Gastroesophageal sphincter (tissue), 4 donors: ENCODE results near the gene ADAMTS2. TPM values are rescaled to one million over a fixed set of nuclear protein-coding genes. Genes with fewer than 3 reads are reported as not detected.

Source experiments
- ATAC-seq: fragments of 150-250 bp; one replicate; pipeline ENCODE4 v1.9.1; 2016; ENCODE audit warnings: mild to moderate bottlenecking, moderate library complexity
- H3K27ac ChIP-seq, 4 donors: fragments of 200-600 bp; sonication (generic) in 3 of 4; 1 replicate in 3 of 4; 2 replicates in 1 of 4; pipeline ENCODE4 v1.5.1; 2016 to 2019
- H3K27me3 ChIP-seq: fragments of 200-600 bp; sonication (generic); one replicate; pipeline ENCODE4 v1.5.1; 2019
- H3K36me3 ChIP-seq, 2 donors: fragments of 200-600 bp; sonication (generic); one replicate each; pipeline ENCODE4 v1.5.1; 2019; ENCODE audit warnings: control low read depth in 1 of 2
- H3K4me1 ChIP-seq, 3 donors: fragments of 200-600 bp; sonication (generic); 1 replicate in 2 of 3; 2 replicates in 1 of 3; pipeline ENCODE4 v1.5.1; 2016 to 2019; ENCODE audit warnings: control low read depth in 2 of 3
- H3K4me3 ChIP-seq, 2 donors: fragments of 200-600 bp; sonication (generic); one replicate each; pipeline ENCODE4 v1.5.1; 2019; ENCODE audit warnings: mild to moderate bottlenecking in 1 of 2, moderate library complexity in 1 of 2
- H3K9me3 ChIP-seq, 3 donors: fragments of 200-600 bp; sonication (generic); one replicate each; pipeline ENCODE4 v1.5.1; 2017 to 2019; ENCODE audit warnings: control low read depth in 2 of 3
- EP300 ChIP-seq: sonication (generic); formaldehyde crosslinking; IDR thresholded peaks from one replicate; pipeline ENCODE4 v1.6.1; 2017; ENCODE audit warnings: antibody characterized with exemption, mild to moderate bottlenecking
- POLR2A ChIP-seq, 2 donors: fragments of 450-650 bp; IDR thresholded peaks; one replicate each; pipeline ENCODE4 v1.6.1; 2017; ENCODE audit warnings: antibody characterized with exemption in 2 of 2, mild to moderate bottlenecking in 2 of 2, moderate library complexity in 1 of 2
- POLR2AphosphoS5 ChIP-seq: sonication (generic); formaldehyde crosslinking; IDR thresholded peaks from one replicate; pipeline ENCODE4 v1.6.1; 2017; ENCODE audit warnings: antibody characterized with exemption
- WGBS, 2 donors: methylation state at CpG; one replicate each; pipeline ENCODE4 v1.1.5; 2018; ENCODE audit warnings: low coverage in 1 of 2; 5-methylcytosine and 5-hydroxymethylcytosine counted together
- total RNA-seq, 4 donors: library from RNA; depleted of rRNA; stranded (reverse); fragments of >200 nt; gene quantifications; one replicate each; pipeline ENCODE4 v1.1.0, GENCODE V29; 2016
- TF ChIP-seq, protein P1 (sequence below), 4 experiments: fragments of 200-600 bp in 2 of 4; fragments of 450-650 bp in 2 of 4; sonication (generic) in 1 of 4; IDR thresholded peaks; one replicate each; pipeline ENCODE4 v1.5.1; 2017 to 2019; ENCODE audit warnings: antibody characterized with exemption in 4 of 4, mild to moderate bottlenecking in 2 of 4, moderate library complexity in 2 of 4

ADAMTS2 gene
- total RNA-seq, 4 donors from 2014 or later: 14.8 to 24.8 (median 22.6) TPM

DNA sequence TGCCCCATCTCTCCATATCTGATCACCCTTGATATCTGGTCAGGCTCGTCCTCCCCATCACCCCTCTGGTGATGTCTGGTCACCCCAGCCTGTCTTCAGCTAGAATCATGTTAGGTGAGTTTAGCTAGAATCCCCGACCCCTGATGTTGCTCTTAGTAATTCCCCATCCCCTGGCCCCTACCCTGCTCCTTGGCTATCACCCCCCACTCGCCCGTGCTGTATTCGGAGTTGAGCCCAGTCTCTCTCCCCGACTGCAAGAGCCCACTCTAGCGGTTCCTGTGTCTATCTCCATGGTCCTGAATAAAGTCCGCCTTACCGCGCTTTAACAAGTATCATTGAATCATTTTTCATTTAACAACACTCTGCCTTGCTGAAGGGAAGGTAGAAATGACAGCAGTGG is 33.7 kb downstream of the ADAMTS2 start:
- 87% methylated on average over 9 of the region's 10 CpGs; no CpG with 5 or more reads in 1 of the 2 donors for WGBS, 2 donors
- TF ChIP-seq, protein P1, sequence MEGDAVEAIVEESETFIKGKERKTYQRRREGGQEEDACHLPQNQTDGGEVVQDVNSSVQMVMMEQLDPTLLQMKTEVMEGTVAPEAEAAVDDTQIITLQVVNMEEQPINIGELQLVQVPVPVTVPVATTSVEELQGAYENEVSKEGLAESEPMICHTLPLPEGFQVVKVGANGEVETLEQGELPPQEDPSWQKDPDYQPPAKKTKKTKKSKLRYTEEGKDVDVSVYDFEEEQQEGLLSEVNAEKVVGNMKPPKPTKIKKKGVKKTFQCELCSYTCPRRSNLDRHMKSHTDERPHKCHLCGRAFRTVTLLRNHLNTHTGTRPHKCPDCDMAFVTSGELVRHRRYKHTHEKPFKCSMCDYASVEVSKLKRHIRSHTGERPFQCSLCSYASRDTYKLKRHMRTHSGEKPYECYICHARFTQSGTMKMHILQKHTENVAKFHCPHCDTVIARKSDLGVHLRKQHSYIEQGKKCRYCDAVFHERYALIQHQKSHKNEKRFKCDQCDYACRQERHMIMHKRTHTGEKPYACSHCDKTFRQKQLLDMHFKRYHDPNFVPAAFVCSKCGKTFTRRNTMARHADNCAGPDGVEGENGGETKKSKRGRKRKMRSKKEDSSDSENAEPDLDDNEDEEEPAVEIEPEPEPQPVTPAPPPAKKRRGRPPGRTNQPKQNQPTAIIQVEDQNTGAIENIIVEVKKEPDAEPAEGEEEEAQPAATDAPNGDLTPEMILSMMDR (IDR thresholded peaks at IDR 0.05): no peak
- no peak for TF ChIP-seq POLR2A (IDR thresholded peaks at IDR 0.05)
- no peak for TF ChIP-seq POLR2AphosphoS5
- TF ChIP-seq EP300: no peak
- ATAC-seq: no peak
- peaks cover 0 to 6% (median 0%) of the 10 kb centered on the region in 3 donors for H3K9me3 ChIP-seq
- H3K4me1 ChIP-seq: peaks cover 0 to 20% (median 9%) of the 10 kb centered on the region in 3 donors
- H3K27me3 ChIP-seq: no peaks in the 10 kb centered on the region
- no peak overlapping the region for H3K27ac ChIP-seq
- no peak overlapping the region for H3K4me3 ChIP-seq
- no peaks in the 10 kb centered on the region for H3K36me3 ChIP-seq

DNA sequence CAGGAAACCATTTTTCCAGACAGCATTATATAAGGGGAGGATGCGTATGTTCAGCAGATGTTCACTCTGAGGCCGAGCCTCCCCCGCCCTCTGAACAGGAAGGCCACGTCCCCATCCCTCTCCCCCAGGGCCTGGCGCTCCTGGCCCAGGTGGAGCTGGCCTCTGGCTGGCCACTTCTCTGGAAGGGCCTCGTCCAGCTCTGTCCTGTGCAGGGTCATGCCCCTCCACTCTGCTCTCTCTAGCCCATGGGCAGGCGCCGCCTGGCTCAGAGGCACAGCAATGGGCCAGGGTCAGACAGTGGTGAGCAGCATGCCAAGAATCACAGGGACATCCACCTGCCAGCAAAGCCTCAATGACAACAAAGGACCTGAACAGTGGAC is 34.2 kb downstream of the ADAMTS2 start:
- WGBS, 2 donors: no CpG with 5 or more reads among the region's 8 CpGs
- no peaks in the 10 kb centered on the region for H3K36me3 ChIP-seq
- TF ChIP-seq POLR2A (IDR thresholded peaks at IDR 0.05) (no peak), POLR2AphosphoS5 (no peak), EP300 (no peak)
- TF ChIP-seq, protein P1 (IDR thresholded peaks at IDR 0.05): no peak
- H3K4me3 ChIP-seq: no peak overlapping the region
- peaks cover 0 to 20% (median 9%) of the 10 kb centered on the region in 3 donors for H3K4me1 ChIP-seq
- ATAC-seq: no peak
- H3K27me3 ChIP-seq: no peaks in the 10 kb centered on the region
- peaks cover 0 to 10% (median 0%) of the 10 kb centered on the region in 3 donors for H3K9me3 ChIP-seq
- no peak overlapping the region for H3K27ac ChIP-seq

DNA sequence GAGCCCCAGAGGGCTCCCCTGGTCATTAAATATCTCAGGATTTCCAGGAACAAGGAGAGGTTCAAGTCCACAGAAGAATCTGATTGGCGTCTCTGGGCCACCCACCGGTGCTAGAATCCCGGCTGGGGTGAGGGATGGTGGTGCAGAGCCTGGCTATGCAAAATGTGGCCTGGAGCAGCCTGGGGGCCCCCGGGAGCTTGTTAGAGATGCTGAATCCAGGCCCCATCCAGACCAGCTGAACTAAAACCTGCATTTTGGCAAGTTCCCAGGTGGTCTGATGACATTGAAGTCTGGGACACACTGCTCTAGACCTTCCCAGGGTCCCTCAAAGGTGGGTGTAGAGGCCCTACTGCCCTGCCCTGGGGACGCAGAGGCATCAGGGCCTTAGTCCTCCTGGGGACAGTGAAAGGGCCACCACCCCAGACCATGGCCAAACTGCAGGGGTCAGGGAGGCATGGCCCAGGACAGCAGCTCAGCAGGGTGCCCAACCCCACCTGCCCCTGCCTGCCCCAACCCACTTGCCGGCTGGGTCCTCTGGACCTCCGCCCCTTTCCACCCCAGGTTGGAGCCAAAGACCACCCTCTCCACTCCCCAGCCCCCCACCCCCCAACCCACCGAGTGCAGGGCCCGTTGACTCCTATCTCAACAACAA is 34.7 kb downstream of the ADAMTS2 start:
- Histone ChIP-seq H3K4me1 (peaks cover 0 to 19% (median 9%) of the 10 kb centered on the region in 3 donors), H3K27ac (no peak overlapping the region), H3K9me3 (peaks cover 0 to 16% (median 0%) of the 10 kb centered on the region in 3 donors), H3K27me3 (no peaks in the 10 kb centered on the region), H3K4me3 (no peak overlapping the region), H3K36me3 (no peaks in the 10 kb centered on the region)
- no peak for ATAC-seq
- WGBS, 2 donors: 70% methylated on average over 4 of the region's 9 CpGs; no CpG with 5 or more reads in 1 of the 2 donors
- TF ChIP-seq, protein P1 (IDR thresholded peaks at IDR 0.05): no peak
- TF ChIP-seq POLR2A (IDR thresholded peaks at IDR 0.05): no peak
- no peak for TF ChIP-seq EP300
- TF ChIP-seq POLR2AphosphoS5: no peak

DNA sequence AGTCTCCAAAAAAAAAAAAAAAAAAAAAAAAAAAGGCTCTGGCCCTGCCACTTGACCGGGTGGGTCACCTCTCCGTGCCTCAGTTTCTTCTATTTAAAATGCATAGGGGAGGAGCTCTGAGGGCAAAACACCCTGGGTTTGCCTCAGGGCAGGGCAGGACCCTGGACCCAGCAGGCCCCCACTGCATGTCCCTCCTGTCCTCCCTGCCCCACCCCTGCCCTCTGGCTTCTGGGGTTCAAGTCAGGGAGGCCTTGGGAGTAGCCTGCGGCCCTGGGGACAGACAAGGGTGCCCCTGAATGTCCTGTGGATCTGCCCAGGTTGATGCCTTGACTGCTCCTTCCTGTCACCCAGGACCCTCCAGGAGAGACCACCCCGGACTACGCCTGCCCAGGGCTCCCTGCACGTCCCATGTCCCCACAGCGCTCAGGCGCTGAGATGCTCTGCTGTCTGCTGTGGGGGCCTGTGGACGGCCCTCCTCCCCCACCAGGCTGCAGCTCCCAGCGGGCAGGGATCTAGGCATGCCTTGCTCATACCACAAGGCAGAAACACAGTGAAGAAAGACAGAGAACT is 35.4 kb downstream of the ADAMTS2 start:
- TF ChIP-seq POLR2AphosphoS5: no peak
- peaks cover 0 to 23% (median 0%) of the 10 kb centered on the region in 3 donors for H3K9me3 ChIP-seq
- 80% methylated on average over 1 of the region's 10 CpGs; no CpG with 5 or more reads in 1 of the 2 donors for WGBS, 2 donors

DNA sequence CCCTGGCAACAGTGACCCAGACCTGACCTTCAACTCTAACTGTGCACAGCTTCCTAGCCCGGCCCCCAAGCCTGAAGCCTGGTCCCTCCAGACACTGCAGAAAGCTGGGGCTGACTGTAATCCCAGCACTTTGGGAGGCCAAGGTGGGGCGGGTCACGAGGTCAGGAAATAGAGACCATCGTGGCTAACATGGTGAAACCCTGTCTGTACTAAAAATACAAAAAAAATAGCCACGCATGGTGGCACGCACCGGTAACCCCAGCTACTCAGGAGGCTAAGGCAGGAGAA is 35.9 kb downstream of the ADAMTS2 start:
- Histone ChIP-seq H3K4me3 (no peak overlapping the region), H3K27ac (no peak overlapping the region), H3K9me3 (peaks cover 0 to 28% (median 0%) of the 10 kb centered on the region in 3 donors), H3K4me1 (peaks cover 0 to 7% (median under 1%) of the 10 kb centered on the region in 3 donors), H3K27me3 (no peaks in the 10 kb centered on the region), H3K36me3 (no peaks in the 10 kb centered on the region)
- no peak for TF ChIP-seq EP300
- no peak for TF ChIP-seq POLR2AphosphoS5
- TF ChIP-seq POLR2A (IDR thresholded peaks at IDR 0.05): no peak
- 100% methylated on average over 3 of the region's 7 CpGs; no CpG with 5 or more reads in 1 of the 2 donors for WGBS, 2 donors
- ATAC-seq: no peak

More for the DNA sequence above, 35.4 kb downstream of the ADAMTS2 start:
- no peaks in the 10 kb centered on the region for H3K27me3 ChIP-seq
- no peak overlapping the region for H3K27ac ChIP-seq
- ATAC-seq: no peak
- H3K4me3 ChIP-seq: no peak overlapping the region
- H3K36me3 ChIP-seq: no peaks in the 10 kb centered on the region
- H3K4me1 ChIP-seq: peaks cover 0 to 12% (median 5%) of the 10 kb centered on the region in 3 donors
